SJSA1 (cell line): ENCODE measurements around the gene ADAMTS9. TPM values are rescaled to one million over a fixed set of nuclear protein-coding genes. Genes with fewer than 3 reads are reported as not detected.

ENCODE experiments used
- DNase-seq, 2 experiments: peaks; one replicate each; pipeline ENCODE4 v3.0.0-alpha.2; 2015 to 2020; ENCODE audit warnings: low spot score in 2 of 2, low read depth in 1 of 2
- H3K27ac ChIP-seq: fragments of 250-450 bp; sonication (Bioruptor Pico); 2 replicates; pipeline ENCODE4 v1.5.1; 2020; ENCODE audit warnings: mild to moderate bottlenecking, moderate library complexity
- H3K27me3 ChIP-seq: fragments of 250-450 bp; sonication (Bioruptor Pico); replicated peaks from 2 replicates; pipeline ENCODE4 v1.5.1; 2020; ENCODE audit warnings: mild to moderate bottlenecking, moderate library complexity
- H3K36me3 ChIP-seq: fragments of 250-450 bp; sonication (Bioruptor Pico); 2 replicates; pipeline ENCODE4 v1.5.1; 2020; ENCODE audit warnings: mild to moderate bottlenecking
- H3K4me1 ChIP-seq: fragments of 250-450 bp; sonication (Bioruptor Pico); replicated peaks from 2 replicates; pipeline ENCODE4 v1.6.1; 2021; ENCODE audit warnings: mild to moderate bottlenecking
- H3K4me3 ChIP-seq: fragments of 250-450 bp; sonication (Bioruptor Pico); 2 replicates; pipeline ENCODE4 v1.5.1; 2020; ENCODE audit warnings: mild to moderate bottlenecking
- H3K9me3 ChIP-seq: fragments of 250-450 bp; sonication (Bioruptor Pico); replicated peaks from 2 replicates; pipeline ENCODE4 v1.5.1; 2020; ENCODE audit warnings: mild to moderate bottlenecking
- total RNA-seq: library from RNA; depleted of rRNA; stranded (reverse); fragments of >200 nt; shearing (Covaris generic); gene quantifications from 2 replicates; pipeline ENCODE4 v1.2.3, GENCODE V29; 2014

The ADAMTS9 gene
- total RNA-seq, 1 experiment from 2014 or later = 5.6 TPM

- Histone ChIP-seq H3K9me3 (no peaks in the 10 kb centered on the region), H3K4me3 (no peak overlapping the region), H3K27me3 (no peaks in the 10 kb centered on the region), H3K36me3 (no peaks in the 10 kb centered on the region), H3K4me1 (no peaks in the 10 kb centered on the region), H3K27ac (no peak overlapping the region)
- no peak for DNase-seq
Measured at GRCh38 chr3:64634417-64634816, 53.4 kb downstream of the ADAMTS9 start.

- H3K4me3 ChIP-seq = no peak overlapping the region
- H3K9me3 ChIP-seq = no peaks in the 10 kb centered on the region
- H3K4me1 ChIP-seq = no peaks in the 10 kb centered on the region
- no peak for DNase-seq
- no peaks in the 10 kb centered on the region for H3K36me3 ChIP-seq
- no peak overlapping the region for H3K27ac ChIP-seq
- H3K27me3 ChIP-seq = no peaks in the 10 kb centered on the region
Measured at GRCh38 chr3:64631951-64632350, 55.8 kb downstream of the ADAMTS9 start.

GRCh38 chr3:64627471-64628321 lies 60.1 kb downstream of the ADAMTS9 start:
- Histone ChIP-seq H3K9me3 (no peaks in the 10 kb centered on the region), H3K4me1 (no peaks in the 10 kb centered on the region), H3K4me3 (no peak overlapping the region), H3K27ac (no peak overlapping the region), H3K36me3 (no peaks in the 10 kb centered on the region), H3K27me3 (no peaks in the 10 kb centered on the region)
- DNase-seq = no peak

- Histone ChIP-seq H3K4me1 (peaks cover 2% of the 10 kb centered on the region; the same call in 1 of the 2 replicates), H3K27me3 (no peaks in the 10 kb centered on the region), H3K4me3 (no peak overlapping the region), H3K36me3 (no peaks in the 10 kb centered on the region), H3K9me3 (no peaks in the 10 kb centered on the region), H3K27ac (no peak overlapping the region)
- DNase-seq = no peak
Measured at GRCh38 chr3:64627042-64627441, 60.8 kb downstream of the ADAMTS9 start.

GRCh38 chr3:64625381-64625780 lies 62.4 kb downstream of the ADAMTS9 start:
- H3K27me3 ChIP-seq = no peaks in the 10 kb centered on the region
- H3K27ac ChIP-seq = no peak overlapping the region
- H3K4me3 ChIP-seq = no peak overlapping the region
- H3K4me1 ChIP-seq = peaks cover 4% of the 10 kb centered on the region; the same call in 1 of the 2 replicates
- no peak for DNase-seq
- 0 out of 2 replicates have a peak, but pooled peaks cover 4% of the 10 kb centered on the region for H3K36me3 ChIP-seq
- H3K9me3 ChIP-seq = no peaks in the 10 kb centered on the region

- Histone ChIP-seq H3K27me3 (no peaks in the 10 kb centered on the region), H3K27ac (no peak overlapping the region), H3K4me3 (no peak overlapping the region), H3K4me1 (peaks cover 4% of the 10 kb centered on the region; the same call in 1 of the 2 replicates), H3K36me3 (0 out of 2 replicates have a peak, but pooled peaks cover 4% of the 10 kb centered on the region), H3K9me3 (no peaks in the 10 kb centered on the region)
- no peak for DNase-seq
Measured at GRCh38 chr3:64623125-64623524, 64.7 kb downstream of the ADAMTS9 start.

- peak in 1 of 2 experiments; percentile 19 for DNase-seq
- H3K36me3 ChIP-seq = 0 out of 2 replicates have a peak, but pooled peaks cover 4% of the 10 kb centered on the region
Measured at GRCh38 chr3:64621726-64622395, 65.9 kb downstream of the ADAMTS9 start.

GRCh38 chr3:64621275-64621674 lies 66.5 kb downstream of the ADAMTS9 start:
- Histone ChIP-seq H3K9me3 (no peaks in the 10 kb centered on the region), H3K4me3 (no peak overlapping the region), H3K27me3 (no peaks in the 10 kb centered on the region), H3K27ac (no peak overlapping the region), H3K36me3 (0 out of 2 replicates have a peak, but pooled peaks cover 4% of the 10 kb centered on the region), H3K4me1 (peaks cover 4% of the 10 kb centered on the region; the same call in 1 of the 2 replicates)
- no peak for DNase-seq

More at GRCh38 chr3:64621726-64622395, 65.9 kb downstream of the ADAMTS9 start:
- Histone ChIP-seq H3K27ac (no peak overlapping the region), H3K9me3 (no peaks in the 10 kb centered on the region), H3K4me1 (peaks cover 4% of the 10 kb centered on the region; the same call in 1 of the 2 replicates), H3K4me3 (no peak overlapping the region), H3K27me3 (no peaks in the 10 kb centered on the region)

- no peak for DNase-seq
Measured at GRCh38 chr3:64620020-64620419, 67.8 kb downstream of the ADAMTS9 start.

GRCh38 chr3:64619216-64619615 lies 68.6 kb downstream of the ADAMTS9 start:
- H3K36me3 ChIP-seq = 0 out of 2 replicates have a peak, but pooled peaks cover 4% of the 10 kb centered on the region
- H3K27ac ChIP-seq = no peak overlapping the region
- H3K9me3 ChIP-seq = no peaks in the 10 kb centered on the region
- H3K27me3 ChIP-seq = no peaks in the 10 kb centered on the region
- peaks cover 4% of the 10 kb centered on the region; the same call in 1 of the 2 replicates for H3K4me1 ChIP-seq
- no peak for DNase-seq
- H3K4me3 ChIP-seq = no peak overlapping the region

More at GRCh38 chr3:64620020-64620419, 67.8 kb downstream of the ADAMTS9 start:
- no peak overlapping the region for H3K4me3 ChIP-seq
- no peaks in the 10 kb centered on the region for H3K9me3 ChIP-seq
- H3K27me3 ChIP-seq = no peaks in the 10 kb centered on the region
- peaks cover 4% of the 10 kb centered on the region; the same call in 1 of the 2 replicates for H3K4me1 ChIP-seq
- H3K27ac ChIP-seq = no peak overlapping the region
- H3K36me3 ChIP-seq = 0 out of 2 replicates have a peak, but pooled peaks cover 4% of the 10 kb centered on the region

- no peak for DNase-seq
- peaks cover 4% of the 10 kb centered on the region; the same call in 1 of the 2 replicates for H3K4me1 ChIP-seq
- H3K27me3 ChIP-seq = no peaks in the 10 kb centered on the region
- H3K4me3 ChIP-seq = no peak overlapping the region
- H3K27ac ChIP-seq = no peak overlapping the region
- 0 out of 2 replicates have a peak, but pooled peaks cover 4% of the 10 kb centered on the region for H3K36me3 ChIP-seq
- H3K9me3 ChIP-seq = no peaks in the 10 kb centered on the region
Measured at GRCh38 chr3:64617610-64618009, 70.2 kb downstream of the ADAMTS9 start.

- Histone ChIP-seq H3K4me1 (peaks cover 1% of the 10 kb centered on the region; the same call in 1 of the 2 replicates), H3K27me3 (no peaks in the 10 kb centered on the region), H3K27ac (no peak overlapping the region), H3K4me3 (no peak overlapping the region), H3K9me3 (no peaks in the 10 kb centered on the region), H3K36me3 (0 out of 2 replicates have a peak, but pooled peaks cover 4% of the 10 kb centered on the region)
- DNase-seq = no peak
Measured at GRCh38 chr3:64616953-64617352, 70.8 kb downstream of the ADAMTS9 start.

- no peaks in the 10 kb centered on the region for H3K4me1 ChIP-seq
- no peaks in the 10 kb centered on the region for H3K36me3 ChIP-seq
- no peak overlapping the region for H3K27ac ChIP-seq
- H3K4me3 ChIP-seq = no peak overlapping the region
- no peaks in the 10 kb centered on the region for H3K9me3 ChIP-seq
- H3K27me3 ChIP-seq = no peaks in the 10 kb centered on the region
- no peak for DNase-seq
Measured at GRCh38 chr3:64612916-64613526, 74.8 kb downstream of the ADAMTS9 start.
